ENCODE results near the gene KLF6.

Gene KLF6

GRCh38 chr10:3808689-3809199, 23.7 kb upstream of the KLF6 start:
- H3K4me3 ChIP-seq (ENCODE audit: insufficient read depth in 1 of 2, low read depth in 1 of 2, low read length in 2 of 2), result no peak overlapping the region
- peak overlapping the region; percentile 88 for H2BK15ac ChIP-seq (ENCODE audit: low read depth, poor library complexity, severe bottlenecking)
- no peaks in the 10 kb centered on the region for H3K79me1 ChIP-seq (replicated peaks; ENCODE audit: low read length, poor library complexity, severe bottlenecking)
- H2BK12ac ChIP-seq (ENCODE audit: low read length in 2 of 2), result peak overlapping the region; percentile 26 to 60
- H3K36me3 ChIP-seq (ENCODE audit: control insufficient read depth in 1 of 2, insufficient read depth in 2 of 2, low read depth in 1 of 2, low read length in 2 of 2), result no peaks in the 10 kb centered on the region
- no peak overlapping the region for H2AFZ ChIP-seq (ENCODE audit: low read depth, low read length)
- H2BK5ac ChIP-seq (ENCODE audit: low read depth, low read length, poor library complexity, severe bottlenecking), result no peak overlapping the region
- no peak overlapping the region for H3K4me2 ChIP-seq (ENCODE audit: low read length, poor library complexity, severe bottlenecking)
- peak overlapping the region; percentile 9 to 30 for H3K18ac ChIP-seq (ENCODE audit: low read depth in 1 of 2, low read length in 2 of 2)
- no peak for DNase-seq
- H3K4ac ChIP-seq (ENCODE audit: low read depth in 1 of 2, low read length in 2 of 2), result peak overlapping the region in 1 of 2 experiments; percentile 10
- H3K14ac ChIP-seq (ENCODE audit: low read length in 2 of 2), result peak overlapping the region in 1 of 2 experiments; percentile 9
- H3K23ac ChIP-seq (ENCODE audit: low read length in 2 of 2), result peak overlapping the region in 1 of 2 experiments; percentile 6
- H3K27me3 ChIP-seq (ENCODE audit: control insufficient read depth in 1 of 2, insufficient read depth in 1 of 2, low read length in 2 of 2), result no peaks in the 10 kb centered on the region
- H3K9me3 ChIP-seq (ENCODE audit: control insufficient read depth, low read length), result no peaks in the 10 kb centered on the region
- H3K4me1 ChIP-seq (ENCODE audit: control insufficient read depth, insufficient read depth, low read depth, low read length), result peaks cover 37% of the 10 kb centered on the region
- 97% methylated on average over 6 of the region's 6 CpGs for WGBS
- peak overlapping the region; percentile 55 for H4K91ac ChIP-seq (ENCODE audit: low read length)
- peak overlapping the region; percentile 29 for H2AK5ac ChIP-seq (ENCODE audit: low read length, severe bottlenecking)
- H4K8ac ChIP-seq (ENCODE audit: low read length), result no peak overlapping the region
- H3K9ac ChIP-seq (ENCODE audit: low read length), result no peak overlapping the region
- H3K27ac ChIP-seq (ENCODE audit: low read length, poor library complexity, severe bottlenecking), result no peak overlapping the region
- H2BK120ac ChIP-seq (ENCODE audit: low read depth, low read length), result no peak overlapping the region

GRCh38 chr10:3807928-3808496, 23.0 kb upstream of the KLF6 start:
- Histone ChIP-seq H4K91ac (ENCODE audit: low read length) (peak overlapping the region; percentile 60), H3K18ac (ENCODE audit: low read depth in 1 of 2, low read length in 2 of 2) (peak overlapping the region; percentile 81 to 88), H2AK5ac (ENCODE audit: low read length, severe bottlenecking) (peak overlapping the region; percentile 56), H3K4me2 (ENCODE audit: low read length, poor library complexity, severe bottlenecking) (no peak overlapping the region), H3K9ac (ENCODE audit: low read length) (no peak overlapping the region), H2BK120ac (ENCODE audit: low read depth, low read length) (no peak overlapping the region), H2BK12ac (ENCODE audit: low read length in 2 of 2) (peak overlapping the region; percentile 57 to 95), H3K4me1 (ENCODE audit: control insufficient read depth, insufficient read depth, low read depth, low read length) (peaks cover 37% of the 10 kb centered on the region), H2AFZ (ENCODE audit: low read depth, low read length) (no peak overlapping the region), H3K27ac (ENCODE audit: low read length, poor library complexity, severe bottlenecking) (peak overlapping the region; percentile 95), H3K14ac (ENCODE audit: low read length in 2 of 2) (peak overlapping the region in 1 of 2 experiments; percentile 29), H3K36me3 (ENCODE audit: control insufficient read depth in 1 of 2, insufficient read depth in 2 of 2, low read depth in 1 of 2, low read length in 2 of 2) (no peaks in the 10 kb centered on the region), H3K4me3 (ENCODE audit: insufficient read depth in 1 of 2, low read depth in 1 of 2, low read length in 2 of 2) (no peak overlapping the region), H4K8ac (ENCODE audit: low read length) (peak overlapping the region; percentile 59), H3K9me3 (ENCODE audit: control insufficient read depth, low read length) (no peaks in the 10 kb centered on the region), H3K23ac (ENCODE audit: low read length in 2 of 2) (peak overlapping the region in 1 of 2 experiments; percentile 10), H2BK15ac (ENCODE audit: low read depth, poor library complexity, severe bottlenecking) (no peak overlapping the region), H2BK5ac (ENCODE audit: low read depth, low read length, poor library complexity, severe bottlenecking) (no peak overlapping the region), H3K4ac (ENCODE audit: low read depth in 1 of 2, low read length in 2 of 2) (peak overlapping the region; percentile 36 to 52), H3K27me3 (ENCODE audit: control insufficient read depth in 1 of 2, insufficient read depth in 1 of 2, low read length in 2 of 2) (no peaks in the 10 kb centered on the region), H3K79me1 (replicated peaks; ENCODE audit: low read length, poor library complexity, severe bottlenecking) (no peaks in the 10 kb centered on the region)
- WGBS, result 90% methylated on average over 10 of the region's 12 CpGs
- DNase-seq, result no peak

- H3K27ac ChIP-seq (ENCODE audit: low read length, poor library complexity, severe bottlenecking), result peak overlapping the region; percentile 95
- H3K23ac ChIP-seq (ENCODE audit: low read length in 2 of 2), result peak overlapping the region in 1 of 2 experiments; percentile 10
- H2AFZ ChIP-seq (ENCODE audit: low read depth, low read length), result no peak overlapping the region
- peak overlapping the region in 1 of 2 experiments; percentile 52 for H3K4ac ChIP-seq (ENCODE audit: low read depth in 1 of 2, low read length in 2 of 2)
- peak overlapping the region; percentile 33 to 95 for H2BK12ac ChIP-seq (ENCODE audit: low read length in 2 of 2)
- H2BK15ac ChIP-seq (ENCODE audit: low read depth, poor library complexity, severe bottlenecking), result no peak overlapping the region
- H3K4me1 ChIP-seq (ENCODE audit: control insufficient read depth, insufficient read depth, low read depth, low read length), result peaks cover 40% of the 10 kb centered on the region
- WGBS, result 86% methylated on average over 15 of the region's 15 CpGs
- H2BK120ac ChIP-seq (ENCODE audit: low read depth, low read length), result peak overlapping the region; percentile 4
- no peaks in the 10 kb centered on the region for H3K9me3 ChIP-seq (ENCODE audit: control insufficient read depth, low read length)
- H3K18ac ChIP-seq (ENCODE audit: low read depth in 1 of 2, low read length in 2 of 2), result peak overlapping the region; percentile 81 to 86
- no peaks in the 10 kb centered on the region for H3K79me1 ChIP-seq (replicated peaks; ENCODE audit: low read length, poor library complexity, severe bottlenecking)
- H2AK5ac ChIP-seq (ENCODE audit: low read length, severe bottlenecking), result peak overlapping the region; percentile 27
- DNase-seq, result peak; percentile 71
- H3K14ac ChIP-seq (ENCODE audit: low read length in 2 of 2), result peak overlapping the region in 1 of 2 experiments; percentile 29
- peak overlapping the region; percentile 94 for H3K9ac ChIP-seq (ENCODE audit: low read length)
- no peak overlapping the region for H3K4me3 ChIP-seq (ENCODE audit: insufficient read depth in 1 of 2, low read depth in 1 of 2, low read length in 2 of 2)
- H3K4me2 ChIP-seq (ENCODE audit: low read length, poor library complexity, severe bottlenecking), result no peak overlapping the region
- peak overlapping the region; percentile 60 for H4K91ac ChIP-seq (ENCODE audit: low read length)
- no peaks in the 10 kb centered on the region for H3K36me3 ChIP-seq (ENCODE audit: control insufficient read depth in 1 of 2, insufficient read depth in 2 of 2, low read depth in 1 of 2, low read length in 2 of 2)
- peak overlapping the region; percentile 59 for H4K8ac ChIP-seq (ENCODE audit: low read length)
- no peak overlapping the region for H2BK5ac ChIP-seq (ENCODE audit: low read depth, low read length, poor library complexity, severe bottlenecking)
- H3K27me3 ChIP-seq (ENCODE audit: control insufficient read depth in 1 of 2, insufficient read depth in 1 of 2, low read length in 2 of 2), result no peaks in the 10 kb centered on the region
These were observed 22.4 kb upstream of the KLF6 start for GRCh38 chr10:3807211-3807927.

GRCh38 chr10:3806603-3807002, 21.6 kb upstream of the KLF6 start:
- no peaks in the 10 kb centered on the region for H3K9me3 ChIP-seq (ENCODE audit: control insufficient read depth, low read length)
- no peak overlapping the region for H2BK5ac ChIP-seq (ENCODE audit: low read depth, low read length, poor library complexity, severe bottlenecking)
- peak overlapping the region; percentile 47 to 86 for H3K18ac ChIP-seq (ENCODE audit: low read depth in 1 of 2, low read length in 2 of 2)
- no peak overlapping the region for H3K4me2 ChIP-seq (ENCODE audit: low read length, poor library complexity, severe bottlenecking)
- peak overlapping the region; percentile 95 for H3K27ac ChIP-seq (ENCODE audit: low read length, poor library complexity, severe bottlenecking)
- no peak overlapping the region for H2AFZ ChIP-seq (ENCODE audit: low read depth, low read length)
- H3K9ac ChIP-seq (ENCODE audit: low read length), result peak overlapping the region; percentile 94
- H3K79me1 ChIP-seq (replicated peaks; ENCODE audit: low read length, poor library complexity, severe bottlenecking), result no peaks in the 10 kb centered on the region
- peak overlapping the region; percentile 71 for H3K4ac ChIP-seq (ENCODE audit: low read depth in 1 of 2, low read length in 2 of 2)
- no peak overlapping the region for H2AK5ac ChIP-seq (ENCODE audit: low read length, severe bottlenecking)
- H4K8ac ChIP-seq (ENCODE audit: low read length), result peak overlapping the region; percentile 46
- peak overlapping the region; percentile 78 to 95 for H2BK12ac ChIP-seq (ENCODE audit: low read length in 2 of 2)
- peak overlapping the region; percentile 39 for H2BK15ac ChIP-seq (ENCODE audit: low read depth, poor library complexity, severe bottlenecking)
- no peak overlapping the region for H3K14ac ChIP-seq (ENCODE audit: low read length in 2 of 2)
- no peak overlapping the region for H3K23ac ChIP-seq (ENCODE audit: low read length in 2 of 2)
- peak; percentile 80 for DNase-seq
- H3K27me3 ChIP-seq (ENCODE audit: control insufficient read depth in 1 of 2, insufficient read depth in 1 of 2, low read length in 2 of 2), result no peaks in the 10 kb centered on the region
- H2BK120ac ChIP-seq (ENCODE audit: low read depth, low read length), result no peak overlapping the region
- H3K4me3 ChIP-seq (ENCODE audit: insufficient read depth in 1 of 2, low read depth in 1 of 2, low read length in 2 of 2), result peak overlapping the region in 1 of 2 experiments; percentile 44
- 16% methylated on average over 5 of the region's 5 CpGs for WGBS
- H4K91ac ChIP-seq (ENCODE audit: low read length), result peak overlapping the region; percentile 36
- H3K4me1 ChIP-seq (ENCODE audit: control insufficient read depth, insufficient read depth, low read depth, low read length), result peaks cover 34% of the 10 kb centered on the region
- no peaks in the 10 kb centered on the region for H3K36me3 ChIP-seq (ENCODE audit: control insufficient read depth in 1 of 2, insufficient read depth in 2 of 2, low read depth in 1 of 2, low read length in 2 of 2)

All from mesenchymal stem cell (in vitro differentiated cells and primary cell).